CD4-positive, alpha-beta T cell treated with Interleukin-4 for 4 hours (primary cell): ENCODE results near the gene CAV2.
A peak's percentile ranks its signal among the peaks of the same experiment; 100 is the strongest.

Experiments used
- DNase-seq: peaks from one replicate; pipeline ENCODE4 v3.0.0-alpha.2; 2020

CAV2 gene

GRCh38 chr7:116496653-116497052, 2.9 kb upstream of the CAV2 start:
- no peak for DNase-seq

GRCh38 chr7:116497708-116498107, 1.8 kb upstream of the CAV2 start:
- no peak for DNase-seq

- DNase-seq, result peak; percentile 13
Observed at GRCh38 chr7:116500078-116500853, 728 bp downstream of the CAV2 start.

- no peak for DNase-seq
Observed at GRCh38 chr7:116501425-116502167, 2.1 kb downstream of the CAV2 start.

- no peak for DNase-seq
Observed at GRCh38 chr7:116502201-116503096, 2.9 kb downstream of the CAV2 start.

GRCh38 chr7:116503835-116504234, 4.3 kb downstream of the CAV2 start:
- no peak for DNase-seq

GRCh38 chr7:116505278-116505677, 5.7 kb downstream of the CAV2 start:
- DNase-seq, result no peak

- DNase-seq, result no peak
Observed at GRCh38 chr7:116505823-116506222, 6.3 kb downstream of the CAV2 start.

- DNase-seq, result no peak
Observed at GRCh38 chr7:116509982-116510579, 10.5 kb downstream of the CAV2 start.

- no peak for DNase-seq
Observed at GRCh38 chr7:116510795-116511194, 11.3 kb downstream of the CAV2 start.

GRCh38 chr7:116511552-116512519, 12.3 kb downstream of the CAV2 start:
- peak; percentile 46 for DNase-seq

- DNase-seq, result no peak
Observed at GRCh38 chr7:116512520-116513188, 13.1 kb downstream of the CAV2 start.

- no peak for DNase-seq
Observed at GRCh38 chr7:116515584-116515983, 16.0 kb downstream of the CAV2 start.

- DNase-seq, result no peak
Observed at GRCh38 chr7:116516324-116516723, 16.8 kb downstream of the CAV2 start.

GRCh38 chr7:116517626-116518025, 18.1 kb downstream of the CAV2 start:
- DNase-seq, result no peak

GRCh38 chr7:116518961-116519360, 19.4 kb downstream of the CAV2 start:
- DNase-seq, result no peak

GRCh38 chr7:116521046-116521664, 21.6 kb downstream of the CAV2 start:
- no peak for DNase-seq

GRCh38 chr7:116522247-116522646, 22.7 kb downstream of the CAV2 start:
- DNase-seq, result no peak

- no peak for DNase-seq
Observed at GRCh38 chr7:116524221-116524608, 24.7 kb downstream of the CAV2 start.

- peak; percentile 23 for DNase-seq
Observed at GRCh38 chr7:116524609-116525297, 25.2 kb downstream of the CAV2 start, which contains the start of gene CAV1. TSS of gene CAV1 (plus strand) at chr7:116525036. CDS start at chr7:116525063, 27 bp downstream.
